Measurements from ENCODE around the gene IL5RA. TPM values are rescaled to one million over a fixed set of nuclear protein-coding genes. Genes with fewer than 3 reads are reported as not detected.

Gene IL5RA
- total RNA-seq, 1 experiment from 2014 or later: not detected

- TF ChIP-seq CEBPB (IDR thresholded peaks at IDR 0.05; ENCODE audit: low read depth) (no peak), ZBTB33 (IDR thresholded peaks at IDR 0.05; ENCODE audit: extremely low read depth, insufficient replicate concordance, low read length) (no peak), EGR1 (IDR thresholded peaks at IDR 0.05; ENCODE audit: low read depth) (no peak), YY1 (IDR thresholded peaks at IDR 0.05; ENCODE audit: extremely low read depth, insufficient replicate concordance, low read depth, low read length) (no peak), RAD21 (IDR thresholded peaks at IDR 0.05; ENCODE audit: low read depth) (no peak), CTCF (IDR thresholded peaks at IDR 0.05 in 2 of 3, conservative IDR thresholded peaks at IDR 0.05 in 1 of 3; ENCODE audit: borderline replicate concordance in 1 of 3, insufficient read depth in 1 of 3, low read depth in 2 of 3, low read length in 2 of 3) (no peak), SRF (IDR thresholded peaks at IDR 0.05; ENCODE audit: low read depth) (no peak), POLR2A (IDR thresholded peaks at IDR 0.05; ENCODE audit: borderline replicate concordance, extremely low read depth, insufficient read depth, insufficient read length) (no peak), EZH2 (IDR thresholded peaks at IDR 0.05) (no peak), JUND (IDR thresholded peaks at IDR 0.05) (no peak)
- no peak overlapping the region for H3K4me3 ChIP-seq (replicated peaks in 1 of 2; ENCODE audit: low read depth in 1 of 2, low read length in 2 of 2)
- H2AFZ ChIP-seq (ENCODE audit: low read depth, low read length, poor library complexity, severe bottlenecking): no peak overlapping the region
- no peaks in the 10 kb centered on the region for H3K9me2 ChIP-seq (ENCODE audit: insufficient read depth)
- no peak overlapping the region for H3K4me2 ChIP-seq (ENCODE audit: low read length)
- no peak for DNase-seq (ENCODE audit: low read depth, low spot score)
- ATAC-seq: no peak
- ChIA-PET RAD21 (ENCODE audit: low non-redundant PET in 1 of 2, low total read pairs in 2 of 2, uncharacterized antibody in 2 of 2, unreplicated experiment in 2 of 2) (no interaction called here), CTCF (no interaction called here), POLR2A (no interaction called here)
- H4K20me1 ChIP-seq (ENCODE audit: insufficient read depth): no peaks in the 10 kb centered on the region
- no TSS peak for BruUV-seq (replicated peaks)
- no peaks in the 10 kb centered on the region for H3K36me3 ChIP-seq (ENCODE audit: control insufficient read depth in 1 of 2, insufficient read depth in 2 of 2, low read length in 2 of 2)
- peaks cover 23% of the 10 kb centered on the region for H3K27me3 ChIP-seq (ENCODE audit: insufficient read depth, low read length)
- H3K4me1 ChIP-seq (ENCODE audit: control insufficient read depth in 1 of 2, insufficient read depth in 2 of 2, low read length in 2 of 2): no peaks in the 10 kb centered on the region
- intact Hi-C loops (cut with micrococcal nuclease): no loop called here
- H3K9me3 ChIP-seq (ENCODE audit: control insufficient read depth in 1 of 2, insufficient read depth in 1 of 2, low read depth in 1 of 2, low read length in 2 of 2): no peaks in the 10 kb centered on the region
- no peaks in the 10 kb centered on the region for H3K79me2 ChIP-seq (ENCODE audit: insufficient read depth, low read length)
- H3K9ac ChIP-seq (ENCODE audit: low read length): no peak overlapping the region
- H3K27ac ChIP-seq (ENCODE audit: low read depth, low read length): no peak overlapping the region
Observed at GRCh38 chr3:3082234-3082924, 27.8 kb downstream of the IL5RA start.
